OCI-LY3 (cell line): ENCODE data around the gene ITIH6.

ENCODE experiments used
- EZH2phosphoT487 ChIP-seq: fragments of 200-600 bp; shearing (Covaris generic); IDR thresholded peaks from 2 replicates; pipeline ENCODE4 v1.6.1; 2018; ENCODE audit warnings: antibody characterized with exemption, mixed run types, low read depth
- TF ChIP-seq, protein P1 (sequence below): fragments of 200-600, 300-600 bp; sonication (generic); IDR thresholded peaks from 2 replicates; pipeline ENCODE4 v1.5.1; 2014; ENCODE audit warnings: antibody characterized with exemption, low read length, low read depth

DNA sequence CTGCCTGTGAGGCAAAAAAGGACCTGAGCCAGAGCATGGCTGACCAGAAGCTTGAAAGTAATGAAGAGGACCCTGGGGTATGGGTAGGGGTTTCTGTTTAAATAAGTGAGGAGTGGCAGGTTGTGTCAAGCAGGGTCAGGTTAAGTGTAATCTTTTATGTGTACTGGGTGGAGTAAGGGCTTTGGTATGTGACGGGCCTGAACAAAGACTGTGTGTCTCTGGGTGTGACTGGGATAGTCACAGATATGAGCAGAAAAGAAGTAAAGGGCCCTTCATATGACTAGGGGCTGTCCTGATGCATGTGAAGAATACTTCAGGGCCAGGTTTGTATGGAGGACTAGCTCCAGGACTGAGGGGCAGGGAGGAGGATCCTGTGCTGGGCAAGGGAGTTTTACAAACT lies 82.4 kb downstream of the ITIH6 start:
- TF ChIP-seq, protein P1, sequence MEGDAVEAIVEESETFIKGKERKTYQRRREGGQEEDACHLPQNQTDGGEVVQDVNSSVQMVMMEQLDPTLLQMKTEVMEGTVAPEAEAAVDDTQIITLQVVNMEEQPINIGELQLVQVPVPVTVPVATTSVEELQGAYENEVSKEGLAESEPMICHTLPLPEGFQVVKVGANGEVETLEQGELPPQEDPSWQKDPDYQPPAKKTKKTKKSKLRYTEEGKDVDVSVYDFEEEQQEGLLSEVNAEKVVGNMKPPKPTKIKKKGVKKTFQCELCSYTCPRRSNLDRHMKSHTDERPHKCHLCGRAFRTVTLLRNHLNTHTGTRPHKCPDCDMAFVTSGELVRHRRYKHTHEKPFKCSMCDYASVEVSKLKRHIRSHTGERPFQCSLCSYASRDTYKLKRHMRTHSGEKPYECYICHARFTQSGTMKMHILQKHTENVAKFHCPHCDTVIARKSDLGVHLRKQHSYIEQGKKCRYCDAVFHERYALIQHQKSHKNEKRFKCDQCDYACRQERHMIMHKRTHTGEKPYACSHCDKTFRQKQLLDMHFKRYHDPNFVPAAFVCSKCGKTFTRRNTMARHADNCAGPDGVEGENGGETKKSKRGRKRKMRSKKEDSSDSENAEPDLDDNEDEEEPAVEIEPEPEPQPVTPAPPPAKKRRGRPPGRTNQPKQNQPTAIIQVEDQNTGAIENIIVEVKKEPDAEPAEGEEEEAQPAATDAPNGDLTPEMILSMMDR: no peak
- no peak for TF ChIP-seq EZH2phosphoT487
